Nephron progenitor cell (in vitro differentiated cells): ENCODE measurements around the gene AMH.
"Not testable (repeated sequence)": the region's sequence is repeated elsewhere in the genome, so short reads cannot be mapped to it uniquely, and the experiment has no call there.

ENCODE experiments used
- DNase-seq: peaks from one replicate; pipeline ENCODE4 v3.0.0; 2021
- H3K27ac Mint-ChIP-seq: 2 replicates; pipeline ENCODE4 v1.8.0; 2021; ENCODE audit warnings: mild to moderate bottlenecking, moderate library complexity, mixed read lengths
- H3K27me3 Mint-ChIP-seq: 2 replicates; pipeline ENCODE4 v1.8.0; 2021; ENCODE audit warnings: mild to moderate bottlenecking, low read depth, mixed read lengths; ENCODE audit not compliant: poor library complexity
- H3K36me3 Mint-ChIP-seq: 2 replicates; pipeline ENCODE4 v1.8.0; 2021; ENCODE audit warnings: low read depth, mixed read lengths
- H3K4me1 Mint-ChIP-seq: 2 replicates; pipeline ENCODE4 v1.8.0; 2021; ENCODE audit warnings: mixed read lengths
- H3K4me3 Mint-ChIP-seq: 2 replicates; pipeline ENCODE4 v1.8.0; 2021; ENCODE audit warnings: mild to moderate bottlenecking, moderate library complexity, mixed read lengths
- H3K9me3 Mint-ChIP-seq: 2 replicates; pipeline ENCODE4 v1.8.0; 2021; ENCODE audit warnings: mild to moderate bottlenecking, moderate library complexity, mixed read lengths
- TF ChIP-seq, protein P1 (sequence below): fragments of 200-600 bp; sonication (generic); IDR thresholded peaks from 2 replicates; pipeline ENCODE4 v1.5.0; 2021; ENCODE audit warnings: antibody characterized with exemption

Gene AMH

DNA sequence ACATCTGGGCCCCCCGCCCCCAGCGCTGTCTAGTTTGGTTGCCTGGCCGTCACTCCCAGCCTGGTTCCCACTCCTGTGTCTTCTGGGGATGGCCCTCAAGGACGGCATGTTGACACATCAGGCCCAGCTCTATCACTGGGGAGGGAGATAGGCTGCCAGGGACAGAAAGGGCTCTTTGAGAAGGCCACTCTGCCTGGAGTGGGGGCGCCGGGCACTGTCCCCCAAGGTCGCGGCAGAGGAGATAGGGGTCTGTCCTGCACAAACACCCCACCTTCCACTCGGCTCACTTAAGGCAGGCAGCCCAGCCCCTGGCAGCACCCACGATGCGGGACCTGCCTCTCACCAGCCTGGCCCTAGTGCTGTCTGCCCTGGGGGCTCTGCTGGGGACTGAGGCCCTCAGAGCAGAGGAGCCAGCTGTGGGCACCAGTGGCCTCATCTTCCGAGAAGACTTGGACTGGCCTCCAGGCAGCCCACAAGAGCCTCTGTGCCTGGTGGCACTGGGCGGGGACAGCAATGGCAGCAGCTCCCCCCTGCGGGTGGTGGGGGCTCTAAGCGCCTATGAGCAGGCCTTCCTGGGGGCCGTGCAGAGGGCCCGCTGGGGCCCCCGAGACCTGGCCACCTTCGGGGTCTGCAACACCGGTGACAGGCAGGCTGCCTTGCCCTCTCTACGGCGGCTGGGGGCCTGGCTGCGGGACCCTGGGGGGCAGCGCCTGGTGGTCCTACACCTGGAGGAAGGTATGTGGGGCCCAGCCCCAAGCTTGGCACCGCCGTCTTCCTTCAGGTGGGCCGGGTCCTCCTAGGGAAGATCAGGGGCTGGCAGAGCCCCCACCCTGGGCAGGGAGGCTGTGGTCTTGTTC, at the start of gene AMH:
AMH (plus strand) TSS at position 314 of the 857 bp plus-strand sequence; CDS start at position 324, 10 bp downstream.
- Mint-ChIP-seq H3K27ac (no peak within 1 kb of the TSS), H3K36me3 (peaks cover 5% of the 10 kb centered on the region), H3K4me3 (no peak within 1 kb of the TSS), H3K27me3 (peaks cover 18% of the 10 kb centered on the region), H3K4me1 (peaks cover 4% of the 10 kb centered on the region), H3K9me3 (no peaks in the 10 kb centered on the region)
- DNase-seq, result no peak
- TF ChIP-seq, protein P1, sequence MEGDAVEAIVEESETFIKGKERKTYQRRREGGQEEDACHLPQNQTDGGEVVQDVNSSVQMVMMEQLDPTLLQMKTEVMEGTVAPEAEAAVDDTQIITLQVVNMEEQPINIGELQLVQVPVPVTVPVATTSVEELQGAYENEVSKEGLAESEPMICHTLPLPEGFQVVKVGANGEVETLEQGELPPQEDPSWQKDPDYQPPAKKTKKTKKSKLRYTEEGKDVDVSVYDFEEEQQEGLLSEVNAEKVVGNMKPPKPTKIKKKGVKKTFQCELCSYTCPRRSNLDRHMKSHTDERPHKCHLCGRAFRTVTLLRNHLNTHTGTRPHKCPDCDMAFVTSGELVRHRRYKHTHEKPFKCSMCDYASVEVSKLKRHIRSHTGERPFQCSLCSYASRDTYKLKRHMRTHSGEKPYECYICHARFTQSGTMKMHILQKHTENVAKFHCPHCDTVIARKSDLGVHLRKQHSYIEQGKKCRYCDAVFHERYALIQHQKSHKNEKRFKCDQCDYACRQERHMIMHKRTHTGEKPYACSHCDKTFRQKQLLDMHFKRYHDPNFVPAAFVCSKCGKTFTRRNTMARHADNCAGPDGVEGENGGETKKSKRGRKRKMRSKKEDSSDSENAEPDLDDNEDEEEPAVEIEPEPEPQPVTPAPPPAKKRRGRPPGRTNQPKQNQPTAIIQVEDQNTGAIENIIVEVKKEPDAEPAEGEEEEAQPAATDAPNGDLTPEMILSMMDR, result no peak

DNA sequence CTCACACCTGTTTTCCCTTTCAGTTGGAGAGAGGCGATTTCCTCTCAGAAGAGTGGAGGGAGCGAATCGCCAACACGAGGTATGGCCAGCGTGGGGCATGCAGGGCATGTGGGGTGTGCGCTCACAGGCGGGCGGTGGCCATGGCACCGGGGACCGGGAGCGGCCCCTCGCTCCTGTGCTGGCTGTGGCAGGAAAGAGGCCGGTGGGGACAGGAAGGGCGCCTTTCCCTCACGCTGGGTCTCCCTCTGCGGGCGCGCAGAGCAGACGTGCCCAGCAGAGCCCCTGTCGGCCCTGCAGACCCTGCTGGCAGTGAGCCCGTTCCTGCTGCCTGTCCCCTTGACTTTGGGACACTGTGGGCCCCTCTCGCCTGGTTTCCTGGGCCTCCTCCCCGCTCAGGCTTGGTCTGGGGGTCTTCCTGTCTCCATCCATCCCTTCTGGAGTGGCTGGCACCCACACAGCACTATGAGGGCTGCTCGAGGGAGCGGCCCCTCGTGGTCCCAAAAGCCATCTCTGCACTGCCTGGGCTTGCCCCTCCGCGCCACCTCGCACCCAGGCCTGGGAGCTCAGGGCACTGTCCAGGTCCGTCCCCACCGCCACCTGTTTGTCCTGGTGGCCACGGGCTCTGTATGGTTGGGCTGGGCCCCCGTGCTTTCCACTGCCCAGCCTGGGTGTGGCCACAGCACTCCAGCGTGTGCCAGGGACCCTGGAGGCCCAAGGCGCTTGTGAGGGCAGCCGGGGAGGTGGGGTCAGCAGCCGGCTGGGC, 49.1 kb upstream of the AMH start:
- peak overlapping the region; percentile 91 for H3K27ac Mint-ChIP-seq
- TF ChIP-seq, protein P1, result no peak
- H3K4me1 Mint-ChIP-seq, result peaks cover 8% of the 10 kb centered on the region
- no peaks in the 10 kb centered on the region for H3K27me3 Mint-ChIP-seq
- H3K4me3 Mint-ChIP-seq, result no peak overlapping the region
- no peak for DNase-seq
- no peaks in the 10 kb centered on the region for H3K9me3 Mint-ChIP-seq
- peaks cover 17% of the 10 kb centered on the region for H3K36me3 Mint-ChIP-seq

DNA sequence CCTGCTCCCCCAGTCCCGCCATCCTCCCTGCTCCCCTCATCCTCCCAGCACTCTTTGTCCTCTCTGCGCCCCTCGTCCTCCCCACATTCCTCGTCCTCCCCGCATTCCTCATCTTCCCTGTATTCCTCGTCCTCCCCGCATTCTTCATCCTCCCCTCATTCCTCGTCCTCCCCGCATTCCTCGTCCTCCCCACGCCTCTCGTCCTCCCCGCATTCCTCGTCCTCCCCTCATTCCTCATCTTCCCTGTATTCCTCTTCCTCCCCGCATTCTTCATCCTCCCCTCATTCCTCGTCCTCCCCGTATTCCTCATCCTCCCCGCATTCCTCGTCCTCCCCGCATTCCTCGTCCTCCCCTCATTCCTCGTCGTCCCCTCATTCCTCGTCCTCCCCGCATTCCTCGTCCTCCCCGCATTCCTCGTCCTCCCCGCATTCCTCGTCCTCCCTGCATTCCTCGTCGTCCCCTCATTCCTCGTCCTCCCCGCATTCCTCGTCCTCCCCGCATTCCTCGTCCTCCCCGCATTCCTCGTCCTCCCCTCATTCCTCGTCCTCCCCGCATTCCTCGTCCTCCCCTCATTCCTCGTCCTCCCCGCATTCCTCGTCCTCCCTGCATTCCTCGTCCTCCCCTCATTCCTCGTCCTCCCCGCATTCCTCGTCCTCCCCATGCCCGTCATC, 48.4 kb upstream of the AMH start:
- not testable (repeated sequence) for H3K4me1 Mint-ChIP-seq, H3K9me3 Mint-ChIP-seq, DNase-seq, H3K27me3 Mint-ChIP-seq, H3K4me3 Mint-ChIP-seq
- peak overlapping the region; percentile 94 for H3K27ac Mint-ChIP-seq
- peaks cover 23% of the 10 kb centered on the region for H3K36me3 Mint-ChIP-seq

DNA sequence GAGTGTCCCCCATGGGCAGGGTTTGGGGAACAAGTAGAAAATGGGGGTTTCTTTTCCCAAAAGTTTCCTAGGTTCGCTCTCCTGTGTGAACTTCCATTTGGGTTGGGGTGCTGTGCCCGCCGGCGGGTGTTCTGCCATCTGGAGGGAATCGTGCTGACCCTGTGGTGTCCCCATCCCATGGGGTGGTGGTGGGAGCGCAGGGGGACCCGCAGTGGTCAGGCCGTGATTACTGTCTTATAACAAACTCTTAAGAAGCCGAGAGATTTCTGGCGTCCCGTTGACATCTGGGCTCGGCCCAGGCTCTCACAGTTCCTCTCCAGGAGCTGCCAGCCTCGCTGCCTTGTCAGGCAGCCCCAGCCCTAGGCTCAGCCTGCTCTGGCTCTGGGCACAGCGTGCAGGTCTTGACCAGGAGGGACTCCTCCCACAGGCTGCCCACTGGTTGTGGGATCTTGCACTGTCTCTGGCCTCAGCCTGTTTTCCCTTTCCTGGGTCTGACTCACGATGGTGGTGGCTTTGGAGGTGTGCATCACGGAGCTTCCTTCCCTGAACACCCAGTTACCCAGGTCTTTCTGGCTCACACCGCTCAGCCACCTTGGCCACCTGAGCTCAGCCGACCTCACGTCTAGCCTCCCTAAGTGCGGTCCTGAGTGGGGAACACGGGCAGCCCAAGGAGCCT, 47.5 kb upstream of the AMH start:
- TF ChIP-seq, protein P1, result no peak
- H3K4me3 Mint-ChIP-seq, result no peak overlapping the region
- H3K9me3 Mint-ChIP-seq, result no peaks in the 10 kb centered on the region
- peak overlapping the region; percentile 94 for H3K27ac Mint-ChIP-seq
- H3K27me3 Mint-ChIP-seq, result no peaks in the 10 kb centered on the region
- no peak for DNase-seq
- H3K4me1 Mint-ChIP-seq, result peaks cover 8% of the 10 kb centered on the region
- H3K36me3 Mint-ChIP-seq, result peaks cover 24% of the 10 kb centered on the region

DNA sequence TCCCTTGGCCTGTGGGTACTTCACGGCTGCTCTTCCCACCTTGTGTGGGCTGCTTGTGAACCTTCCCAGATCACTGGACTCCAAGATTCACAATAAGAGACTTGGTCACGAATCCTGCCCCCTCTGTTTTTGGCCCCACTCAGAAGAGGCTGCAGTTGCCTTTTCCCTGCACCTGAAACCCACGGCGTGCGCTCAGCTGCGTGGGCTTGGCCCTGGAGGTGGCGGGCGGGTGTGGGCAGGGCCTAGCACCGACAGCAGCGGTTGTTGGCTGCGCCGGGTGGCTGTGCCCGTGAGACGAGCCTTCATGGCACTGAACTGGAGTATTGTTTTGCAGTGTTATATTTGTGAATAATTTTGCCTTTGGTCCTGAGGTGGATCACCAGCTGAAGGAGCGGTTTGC, 46.8 kb upstream of the AMH start:
- H3K9me3 Mint-ChIP-seq, result no peaks in the 10 kb centered on the region
- no peaks in the 10 kb centered on the region for H3K27me3 Mint-ChIP-seq
- H3K27ac Mint-ChIP-seq, result peak overlapping the region; percentile 61
- TF ChIP-seq, protein P1, result no peak
- no peak overlapping the region for H3K4me3 Mint-ChIP-seq
- DNase-seq, result no peak
- peaks cover 19% of the 10 kb centered on the region for H3K36me3 Mint-ChIP-seq
- H3K4me1 Mint-ChIP-seq, result peaks cover 8% of the 10 kb centered on the region
